ENCODE measurements around the gene C1orf115. TPM values are rescaled to one million over a fixed set of nuclear protein-coding genes. Genes with fewer than 3 reads are reported as not detected.

C1orf115 gene
- total and polyA plus RNA-seq, 9 of the 15 experiments (the other 6 are each of a cell fraction or from before 2014, with no cell fraction given), result not detected

GRCh38 chr1:220700556-220701179 lies 10.5 kb downstream of the C1orf115 start:
- Histone ChIP-seq H3K36me3 (ENCODE audit: control insufficient read depth, insufficient read depth, low read length) (no peaks in the 10 kb centered on the region), H3K27me3 (ENCODE audit: control insufficient read depth in 2 of 2, insufficient read depth in 2 of 2, low read length in 2 of 2) (peaks cover 4 to 39% of the 10 kb centered on the region in 2 experiments; a peak in 3 of 5 replicates), H3K27ac (ENCODE audit: extremely low read depth, low read depth, low read length) (no peak overlapping the region), H3K9ac (ENCODE audit: insufficient read depth in 1 of 2, low read depth in 2 of 2, low read length in 2 of 2) (no peak overlapping the region), H3K9me1 (ENCODE audit: control insufficient read depth, insufficient read depth, low read length) (no peaks in the 10 kb centered on the region), H3K9me3 (replicated peaks; ENCODE audit: control insufficient read depth, insufficient read depth, low read depth, low read length) (no peaks in the 10 kb centered on the region), H2AFZ (ENCODE audit: low read depth, low read length) (no peak overlapping the region), H3K4me3 (no peak overlapping the region), H4K20me1 (replicated peaks; ENCODE audit: control insufficient read depth, insufficient read depth, low read length) (no peaks in the 10 kb centered on the region), H3K4me2 (ENCODE audit: insufficient read depth, low read length) (no peak overlapping the region), H3K79me2 (ENCODE audit: control insufficient read depth, insufficient read depth, low read length) (no peaks in the 10 kb centered on the region), H3K4me1 (replicated peaks in 1 of 2; ENCODE audit: control insufficient read depth in 2 of 2, insufficient read depth in 2 of 2, low read length in 2 of 2) (no peaks in the 10 kb centered on the region)
- no TSS peak for BruUV-seq (replicated peaks)
- ATAC-seq (no peak), FAIRE-seq (no peak), DNase-seq (ENCODE audit: extremely low read depth in 1 of 4, low spot score in 3 of 4) (no peak)
- in situ Hi-C loops (cut with MboI), result no loop called here
- POLR2A ChIA-PET, result no interaction called here
- intact Hi-C loops (cut with micrococcal nuclease), result no loop called here
- 0% methylated on average over 2 of the region's 2 CpGs for WGBS (ENCODE audit: insufficient coverage, low coverage, missing lambda C conversion rate)
- CTCF ChIA-PET (ENCODE audit: low intra/inter-chr PET ratio), result no interaction called here
- TF ChIP-seq PML (IDR thresholded peaks at IDR 0.05; ENCODE audit: low read length), result no peak
- TF ChIP-seq KLF16 (IDR thresholded peaks at IDR 0.05), result no peak
- no peak for TF ChIP-seq SETDB1 (IDR thresholded peaks at IDR 0.05; ENCODE audit: low read length)
- no peak for TF ChIP-seq RBM14 (IDR thresholded peaks at IDR 0.05; ENCODE audit: borderline replicate concordance, insufficient read depth, low read depth, low read length)
- no peak for TF ChIP-seq SRSF3 (IDR thresholded peaks at IDR 0.05; ENCODE audit: insufficient read depth, low read length)
- no peak for TF ChIP-seq ZNF512 (tag; IDR thresholded peaks at IDR 0.05)
- TF ChIP-seq PKNOX1 (IDR thresholded peaks at IDR 0.05), result no peak
- no peak for TF ChIP-seq SMAD3 (CRISPR knock-in tag; conservative IDR thresholded peaks at IDR 0.05)
- TF ChIP-seq PTTG1 (tag; IDR thresholded peaks at IDR 0.05; ENCODE audit: low read depth), result no peak
- no peak for TF ChIP-seq KLF10 (CRISPR knock-in tag; IDR thresholded peaks at IDR 0.05)
- no peak for TF ChIP-seq ZNF274 (IDR thresholded peaks at IDR 0.05; ENCODE audit: borderline replicate concordance, low read depth, low read length)
- TF ChIP-seq NFYB (IDR thresholded peaks at IDR 0.05; ENCODE audit: extremely low read depth, insufficient read length), result no peak
- TF ChIP-seq MEF2D (tag; conservative IDR thresholded peaks at IDR 0.05; ENCODE audit: low read depth), result no peak
- no peak for TF ChIP-seq RFX7 (CRISPR knock-in tag; IDR thresholded peaks at IDR 0.05)
- TF ChIP-seq MLX (CRISPR knock-in tag; conservative IDR thresholded peaks at IDR 0.05), result no peak
- no peak for TF ChIP-seq AFF1 (IDR thresholded peaks at IDR 0.05; ENCODE audit: low read depth in 1 of 2, partially characterized antibody in 2 of 2)
